Activated naive CD4-positive, alpha-beta T cell (primary cell): ENCODE measurements around the gene RSPRY1.

Experiments used
- DNase-seq, 4 experiments: peaks; one replicate each; lab custom pipeline; 2025; lab: John Stamatoyannopoulos, UW

The RSPRY1 gene

GRCh38 chr16:57224651-57225335, 38.7 kb downstream of the RSPRY1 start:
- no peak for DNase-seq

GRCh38 chr16:57225978-57226377, 39.8 kb downstream of the RSPRY1 start:
- no peak for DNase-seq

- no peak for DNase-seq
Observed at GRCh38 chr16:57226701-57227621, 40.8 kb downstream of the RSPRY1 start.

GRCh38 chr16:57229079-57229478, 43.0 kb downstream of the RSPRY1 start:
- DNase-seq = no peak

GRCh38 chr16:57231821-57232350, 45.8 kb downstream of the RSPRY1 start:
- DNase-seq = no peak

- DNase-seq = no peak
Observed at GRCh38 chr16:57233944-57234706, 48.0 kb downstream of the RSPRY1 start.

GRCh38 chr16:57234707-57235092, 48.6 kb downstream of the RSPRY1 start:
- DNase-seq = no peak

GRCh38 chr16:57235128-57236021, 49.2 kb downstream of the RSPRY1 start:
- no peak for DNase-seq

GRCh38 chr16:57236022-57236350, 49.9 kb downstream of the RSPRY1 start:
- DNase-seq = no peak

- no peak for DNase-seq
Observed at GRCh38 chr16:57238682-57239081, 52.6 kb downstream of the RSPRY1 start.

- no peak for DNase-seq
Observed at GRCh38 chr16:57239107-57239506, 53.0 kb downstream of the RSPRY1 start.

GRCh38 chr16:57240851-57241250, 54.7 kb downstream of the RSPRY1 start:
- no peak for DNase-seq

GRCh38 chr16:57242650-57243049, 56.5 kb downstream of the RSPRY1 start:
- no peak for DNase-seq

GRCh38 chr16:57244463-57244766, 58.3 kb downstream of the RSPRY1 start:
- no peak for DNase-seq

GRCh38 chr16:57244767-57245471, 58.8 kb downstream of the RSPRY1 start, which contains the start of gene ARL2BP:
Gene ARL2BP (plus strand): TSS chr16:57245259. CDS start chr16:57245368, 109 bp downstream.
- peak; percentile 87 to 96 (median 94) for DNase-seq

GRCh38 chr16:57245472-57246113, 59.5 kb downstream of the RSPRY1 start:
- DNase-seq = peak in 1 of 4 experiments; percentile 43

GRCh38 chr16:57251352-57251751, 65.2 kb downstream of the RSPRY1 start:
- DNase-seq = no peak

- DNase-seq = no peak
Observed at GRCh38 chr16:57252148-57252721, 66.1 kb downstream of the RSPRY1 start.

GRCh38 chr16:57253466-57253865, 67.3 kb downstream of the RSPRY1 start:
- DNase-seq = no peak
